SH-SY5Y (cell line): Measurements from ENCODE around the gene APOBR.

Experiments used
- GATA2 ChIP-seq: IDR thresholded peaks from 2 replicates; pipeline ENCODE4 v1.6.1; 2011; ENCODE audit warnings: mild to moderate bottlenecking, low read depth, low read length
- GATA3 ChIP-seq: IDR thresholded peaks from 2 replicates; pipeline ENCODE4 v1.6.1; 2011; ENCODE audit warnings: low read depth, mild to moderate bottlenecking, low read length, moderate library complexity

DNA sequence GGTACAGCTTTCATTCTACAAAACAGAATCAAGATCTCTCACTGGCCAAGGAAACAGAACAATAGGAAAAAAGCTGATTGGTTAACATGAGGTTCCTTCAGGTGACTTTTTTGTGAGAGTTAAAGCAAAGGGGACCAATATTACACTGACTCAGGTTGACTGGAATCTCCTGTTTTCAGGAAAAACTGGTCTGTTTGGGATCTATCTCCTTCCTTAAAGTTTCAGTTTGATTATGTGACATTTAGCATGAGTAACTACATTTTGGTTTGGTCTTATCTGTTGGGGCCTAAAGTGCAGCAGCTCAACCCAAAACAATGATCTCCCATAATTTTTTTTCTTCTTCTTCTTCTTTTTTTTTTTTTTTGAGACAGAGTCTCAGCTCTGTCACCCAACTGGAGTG lies 34.7 kb downstream of the APOBR start:
- no peak for TF ChIP-seq GATA2
- TF ChIP-seq GATA3, result no peak
